Subcutaneous adipose tissue (tissue), 4 donors: Measurements from ENCODE around the gene NOXO1. TPM values are rescaled to one million over a fixed set of nuclear protein-coding genes. Genes with fewer than 3 reads are reported as not detected.

Experiments
- small RNA-seq: library from RNA; depleted of rRNA; stranded (forward); fragments of <200 nt; gene quantifications from one replicate; pipeline ENCODE3, GENCODE V24; 2016
- total RNA-seq, 4 donors: library from RNA; depleted of rRNA; stranded (reverse); fragments of >200 nt; gene quantifications; one replicate each; pipeline ENCODE4 v1.1.0, GENCODE V29; 2016
- TF ChIP-seq, protein P1 (sequence below): fragments of 450-650 bp; IDR thresholded peaks from one replicate; pipeline ENCODE4 v1.5.1; 2016; ENCODE audit warnings: low read depth, mild to moderate bottlenecking, control low read depth, antibody characterized with exemption, moderate library complexity

Gene NOXO1
- total RNA-seq, 4 donors from 2014 or later, result not detected

- TF ChIP-seq, protein P1, sequence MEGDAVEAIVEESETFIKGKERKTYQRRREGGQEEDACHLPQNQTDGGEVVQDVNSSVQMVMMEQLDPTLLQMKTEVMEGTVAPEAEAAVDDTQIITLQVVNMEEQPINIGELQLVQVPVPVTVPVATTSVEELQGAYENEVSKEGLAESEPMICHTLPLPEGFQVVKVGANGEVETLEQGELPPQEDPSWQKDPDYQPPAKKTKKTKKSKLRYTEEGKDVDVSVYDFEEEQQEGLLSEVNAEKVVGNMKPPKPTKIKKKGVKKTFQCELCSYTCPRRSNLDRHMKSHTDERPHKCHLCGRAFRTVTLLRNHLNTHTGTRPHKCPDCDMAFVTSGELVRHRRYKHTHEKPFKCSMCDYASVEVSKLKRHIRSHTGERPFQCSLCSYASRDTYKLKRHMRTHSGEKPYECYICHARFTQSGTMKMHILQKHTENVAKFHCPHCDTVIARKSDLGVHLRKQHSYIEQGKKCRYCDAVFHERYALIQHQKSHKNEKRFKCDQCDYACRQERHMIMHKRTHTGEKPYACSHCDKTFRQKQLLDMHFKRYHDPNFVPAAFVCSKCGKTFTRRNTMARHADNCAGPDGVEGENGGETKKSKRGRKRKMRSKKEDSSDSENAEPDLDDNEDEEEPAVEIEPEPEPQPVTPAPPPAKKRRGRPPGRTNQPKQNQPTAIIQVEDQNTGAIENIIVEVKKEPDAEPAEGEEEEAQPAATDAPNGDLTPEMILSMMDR, result no peak
Observed at GRCh38 chr16:1929105-1929504, 52.2 kb downstream of the NOXO1 start.

Small RNA genes lying within 50 kb of the gene (small RNA-seq; reads per million reads assigned to genes)
- gene AC005363.2 (not detected), gene RN7SL219P (not detected), gene SNORA10 (not detected), gene SNORA64 (not detected)

Other genes starting within 250 kb of the NOXO1 start
- gene NME3, start 209.9 kb downstream of the NOXO1 start, total RNA-seq, result 100 to 1,000 TPM in 1 of 4 donors, 10 to 100 TPM in 3; 34.1 to 102 (median 62.8) TPM
- gene EME2, start 208.7 kb downstream of the NOXO1 start, total RNA-seq, result 10 to 100 TPM in 1 of 4 donors, 1 to 10 TPM in 3; 2.3 to 13.8 (median 5.2) TPM
- 10 to 100 TPM; 34.1 to 62.4 (median 57.2) TPM for gene MRPS34, start 208.3 kb downstream of the NOXO1 start, total RNA-seq
- 100 to 1,000 TPM in 1 of 4 donors, 10 to 100 TPM in 3; 14.7 to 102 (median 64.5) TPM for gene SPSB3, start 198.9 kb downstream of the NOXO1 start, total RNA-seq
- gene NUBP2, start 198.5 kb downstream of the NOXO1 start, total RNA-seq, result 10 to 100 TPM; 17.0 to 77.2 (median 49.7) TPM
- under 1 TPM in 1 of 4 donors, not detected in 3; 0.66 TPM for gene IGFALS, start 187.8 kb downstream of the NOXO1 start, total RNA-seq
- gene HAGH, start 154.6 kb downstream of the NOXO1 start, total RNA-seq, result 100 to 1,000 TPM in 2 of 4 donors, 10 to 100 TPM in 2; 50.4 to 121 (median 108) TPM
- gene FAHD1, start 154.3 kb downstream of the NOXO1 start, total RNA-seq, result 10 to 100 TPM; 25.4 to 42.0 (median 30.8) TPM
- not detected for gene MEIOB, start 109.3 kb downstream of the NOXO1 start, total RNA-seq
- not detected for gene HS3ST6, start 63.1 kb downstream of the NOXO1 start, total RNA-seq
- gene MSRB1, start 38.3 kb downstream of the NOXO1 start, total RNA-seq, result 10 to 100 TPM; 11.2 to 30.0 (median 18.1) TPM
- not detected for gene RPL3L, start 26.8 kb downstream of the NOXO1 start, total RNA-seq
- gene NDUFB10, start 21.9 kb downstream of the NOXO1 start, total RNA-seq, result 100 to 1,000 TPM; 120 to 198 (median 186) TPM
- 1,000 to 10,000 TPM; 1,492 to 1,850 (median 1,797) TPM for gene RPS2, start 16.6 kb downstream of the NOXO1 start, total RNA-seq
- gene RNF151, start 14.6 kb downstream of the NOXO1 start, total RNA-seq, result not detected
- 10 to 100 TPM; 20.9 to 30.6 (median 26.6) TPM for gene TBL3, start 9.4 kb downstream of the NOXO1 start, total RNA-seq
- 10 to 100 TPM in 3 of 4 donors, 1 to 10 TPM in 1; 9.1 to 17.4 (median 16.1) TPM for gene GFER, start 2.7 kb upstream of the NOXO1 start, total RNA-seq
- gene SYNGR3, start 8.5 kb upstream of the NOXO1 start, total RNA-seq, result not detected
- 10 to 100 TPM; 13.9 to 45.0 (median 15.0) TPM for gene ZNF598, start 28.4 kb upstream of the NOXO1 start, total RNA-seq
- not detected for gene NPW, start 38.3 kb upstream of the NOXO1 start, total RNA-seq
- 100 to 1,000 TPM in 1 of 4 donors, 10 to 100 TPM in 3; 15.1 to 140 (median 48.9) TPM for gene NHERF2, start 45.4 kb upstream of the NOXO1 start, total RNA-seq
- gene NTHL1, start 66.4 kb upstream of the NOXO1 start, total RNA-seq, result 10 to 100 TPM in 2 of 4 donors, 1 to 10 TPM in 2; 6.5 to 21.7 (median 12.0) TPM
- 100 to 1,000 TPM in 1 of 4 donors, 10 to 100 TPM in 3; 31.1 to 110 (median 50.2) TPM for gene TSC2, start 66.5 kb upstream of the NOXO1 start, total RNA-seq
- gene PKD1, start 154.4 kb upstream of the NOXO1 start, total RNA-seq, result 100 to 1,000 TPM in 2 of 4 donors, 10 to 100 TPM in 2; 40.1 to 318 (median 76.1) TPM
- 1 to 10 TPM in 1 of 4 donors, not detected in 3; 3.0 TPM for gene RAB26, start 167.2 kb upstream of the NOXO1 start, total RNA-seq
- gene TRAF7, start 174.3 kb upstream of the NOXO1 start, total RNA-seq, result 10 to 100 TPM; 19.1 to 45.0 (median 31.1) TPM
- gene CASKIN1, start 215.1 kb upstream of the NOXO1 start, total RNA-seq, result not detected
- gene MLST8, start 224.0 kb upstream of the NOXO1 start, total RNA-seq, result 10 to 100 TPM; 29.3 to 58.8 (median 38.0) TPM
- 1 to 10 TPM in 3 of 4 donors, under 1 TPM in 1; 0.66 to 6.0 (median 4.1) TPM for gene BRICD5, start 229.4 kb upstream of the NOXO1 start, total RNA-seq
- gene PGP, start 233.4 kb upstream of the NOXO1 start, total RNA-seq, result 10 to 100 TPM in 3 of 4 donors, 1 to 10 TPM in 1; 7.7 to 21.1 (median 10.3) TPM
- 10 to 100 TPM in 3 of 4 donors, 1 to 10 TPM in 1; 9.6 to 33.2 (median 16.8) TPM for gene E4F1, start 242.1 kb upstream of the NOXO1 start, total RNA-seq